ENCODE results near the gene CERS4.
"Not testable (repeated sequence)": the region's sequence is repeated elsewhere in the genome, so short reads cannot be mapped to it uniquely, and the experiment has no call there.

The CERS4 gene

DNA sequence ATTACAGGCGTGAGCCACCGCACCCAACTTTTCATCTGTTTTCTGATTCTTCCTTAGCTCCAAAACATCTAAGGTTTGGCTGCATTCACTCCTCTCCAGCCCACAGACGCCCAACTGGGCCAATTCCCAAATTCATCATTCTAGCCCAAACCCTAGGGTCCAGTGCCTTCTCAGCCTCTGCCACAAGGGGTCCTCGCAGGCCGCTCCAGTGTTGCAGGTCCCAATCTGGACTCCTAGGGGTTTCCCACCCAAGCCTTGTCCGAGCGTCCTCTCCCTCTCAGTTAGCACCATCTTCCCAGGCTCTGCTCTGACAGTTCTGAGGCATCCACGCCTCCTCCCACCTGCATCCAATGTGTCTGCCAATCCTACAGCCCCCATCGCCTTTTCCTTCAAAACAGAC is 82.2 kb downstream of the CERS4 start:
- H3K36me3 ChIP-seq (ENCODE audit: control insufficient read depth, insufficient read depth, low read length); H3K9ac ChIP-seq (ENCODE audit: low read depth, low read length); H3K4me1 ChIP-seq (ENCODE audit: control insufficient read depth, insufficient read depth, low read length); H3K9me3 ChIP-seq (ENCODE audit: control insufficient read depth, insufficient read depth, low read length); H3K4me3 ChIP-seq (ENCODE audit: low read depth, low read length); H3K27me3 ChIP-seq (ENCODE audit: control insufficient read depth, insufficient read depth, low read length); H3K27ac ChIP-seq (ENCODE audit: low read depth, low read length): not testable (repeated sequence)

DNA sequence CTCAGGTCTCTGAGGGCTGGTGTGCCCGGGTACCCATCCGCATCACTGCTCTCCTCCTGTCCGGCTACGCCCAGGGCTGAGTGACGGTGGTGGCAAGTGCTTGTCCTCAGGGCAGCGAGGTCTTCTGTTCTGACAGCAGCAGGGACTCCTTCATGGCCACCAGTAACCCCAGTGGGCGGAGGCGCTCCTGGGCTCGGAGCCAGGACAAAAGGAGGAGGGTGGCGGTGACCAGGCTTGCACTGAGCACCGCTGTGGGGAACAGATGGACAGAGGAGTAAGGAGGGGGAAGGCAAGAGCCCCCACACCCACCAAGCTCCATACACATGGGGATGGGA is 93.2 kb downstream of the CERS4 start:
- H3K27me3 ChIP-seq (ENCODE audit: control insufficient read depth, insufficient read depth, low read length) = no peaks in the 10 kb centered on the region
- H3K9ac ChIP-seq (ENCODE audit: low read depth, low read length) = no peak overlapping the region
- H3K36me3 ChIP-seq (ENCODE audit: control insufficient read depth, insufficient read depth, low read length) = peaks cover 19% of the 10 kb centered on the region
- H3K27ac ChIP-seq (ENCODE audit: low read depth, low read length) = no peak overlapping the region
- H3K9me3 ChIP-seq (ENCODE audit: control insufficient read depth, insufficient read depth, low read length) = no peaks in the 10 kb centered on the region
- no peak overlapping the region for H3K4me3 ChIP-seq (ENCODE audit: low read depth, low read length)
- peaks cover 4% of the 10 kb centered on the region; the same call in 1 of the 2 replicates for H3K4me1 ChIP-seq (ENCODE audit: control insufficient read depth, insufficient read depth, low read length)

DNA sequence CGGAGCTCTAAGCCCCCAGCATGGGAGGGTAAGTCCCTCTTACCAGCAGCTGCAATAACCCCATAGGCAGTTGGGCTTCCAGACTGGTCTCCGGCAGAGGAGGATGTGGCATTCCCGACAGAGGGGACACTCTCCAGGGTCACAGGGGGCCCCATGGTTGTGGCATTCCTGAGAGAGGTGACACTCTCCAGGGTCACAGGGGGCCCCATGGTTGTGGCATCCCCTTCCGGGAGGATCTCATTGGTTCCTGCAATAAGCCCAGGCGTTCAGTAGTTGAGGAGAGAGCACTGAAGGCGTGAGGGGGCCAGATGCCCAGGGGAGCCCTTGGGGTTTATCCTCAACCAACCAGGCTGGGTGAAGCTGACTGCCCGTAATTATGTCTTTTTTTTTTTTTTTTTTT is 93.6 kb downstream of the CERS4 start:
- H3K9me3 ChIP-seq (ENCODE audit: control insufficient read depth, insufficient read depth, low read length) = no peaks in the 10 kb centered on the region
- H3K9ac ChIP-seq (ENCODE audit: low read depth, low read length) = no peak overlapping the region
- H3K27ac ChIP-seq (ENCODE audit: low read depth, low read length) = no peak overlapping the region
- peaks cover 19% of the 10 kb centered on the region for H3K36me3 ChIP-seq (ENCODE audit: control insufficient read depth, insufficient read depth, low read length)
- H3K4me3 ChIP-seq (ENCODE audit: low read depth, low read length) = no peak overlapping the region
- H3K27me3 ChIP-seq (ENCODE audit: control insufficient read depth, insufficient read depth, low read length) = no peaks in the 10 kb centered on the region
- H3K4me1 ChIP-seq (ENCODE audit: control insufficient read depth, insufficient read depth, low read length) = peaks cover 8% of the 10 kb centered on the region; the same call in 1 of the 2 replicates

- Histone ChIP-seq H3K9ac (ENCODE audit: low read depth, low read length) (no peak overlapping the region), H3K27me3 (ENCODE audit: control insufficient read depth, insufficient read depth, low read length) (no peaks in the 10 kb centered on the region), H3K4me1 (ENCODE audit: control insufficient read depth, insufficient read depth, low read length) (peaks cover 13% of the 10 kb centered on the region)
Observed at GRCh38 chr19:8304841-8305621, 95.9 kb downstream of the CERS4 start.

DNA sequence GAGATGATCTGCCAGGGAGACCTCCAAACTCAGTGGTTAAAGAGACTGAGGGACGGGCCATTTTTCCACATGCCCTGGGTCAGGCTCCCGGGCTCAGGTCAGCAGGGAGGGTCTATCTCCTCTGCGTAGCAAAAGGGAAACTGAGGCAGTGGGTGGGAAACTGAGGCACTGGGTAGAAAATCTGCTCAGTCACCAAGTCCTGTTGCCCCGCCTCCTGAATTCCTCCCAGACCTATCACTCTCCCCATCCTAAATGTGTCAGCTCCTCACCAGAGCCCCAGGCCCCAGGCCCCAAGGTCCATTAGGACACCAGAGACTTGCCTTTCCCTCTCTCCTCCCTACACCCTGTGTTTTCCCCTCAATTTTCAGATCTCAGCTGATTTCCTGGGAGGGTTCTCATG is 96.6 kb downstream of the CERS4 start:
- Histone ChIP-seq H3K27ac (ENCODE audit: low read depth, low read length) (no peak overlapping the region), H3K36me3 (ENCODE audit: control insufficient read depth, insufficient read depth, low read length) (peaks cover 32% of the 10 kb centered on the region), H3K9me3 (ENCODE audit: control insufficient read depth, insufficient read depth, low read length) (no peaks in the 10 kb centered on the region), H3K4me3 (ENCODE audit: low read depth, low read length) (no peak overlapping the region), H3K9ac (ENCODE audit: low read depth, low read length) (no peak overlapping the region), H3K4me1 (ENCODE audit: control insufficient read depth, insufficient read depth, low read length) (peaks cover 13% of the 10 kb centered on the region), H3K27me3 (ENCODE audit: control insufficient read depth, insufficient read depth, low read length) (no peaks in the 10 kb centered on the region)

More at GRCh38 chr19:8304841-8305621, 95.9 kb downstream of the CERS4 start:
- H3K4me3 ChIP-seq (ENCODE audit: low read depth, low read length) = no peak overlapping the region
- H3K27ac ChIP-seq (ENCODE audit: low read depth, low read length) = no peak overlapping the region
- peaks cover 26% of the 10 kb centered on the region for H3K36me3 ChIP-seq (ENCODE audit: control insufficient read depth, insufficient read depth, low read length)
- no peaks in the 10 kb centered on the region for H3K9me3 ChIP-seq (ENCODE audit: control insufficient read depth, insufficient read depth, low read length)

GRCh38 chr19:8306235-8307054 is 97.3 kb downstream of the CERS4 start:
- no peak overlapping the region for H3K4me3 ChIP-seq (ENCODE audit: low read depth, low read length)
- H3K27ac ChIP-seq (ENCODE audit: low read depth, low read length) = no peak overlapping the region
- no peaks in the 10 kb centered on the region for H3K9me3 ChIP-seq (ENCODE audit: control insufficient read depth, insufficient read depth, low read length)
- H3K36me3 ChIP-seq (ENCODE audit: control insufficient read depth, insufficient read depth, low read length) = peaks cover 38% of the 10 kb centered on the region
- H3K4me1 ChIP-seq (ENCODE audit: control insufficient read depth, insufficient read depth, low read length) = peaks cover 13% of the 10 kb centered on the region
- no peaks in the 10 kb centered on the region for H3K27me3 ChIP-seq (ENCODE audit: control insufficient read depth, insufficient read depth, low read length)
- H3K9ac ChIP-seq (ENCODE audit: low read depth, low read length) = no peak overlapping the region

GRCh38 chr19:8307400-8307964 is 98.3 kb downstream of the CERS4 start:
- H3K4me3 ChIP-seq (ENCODE audit: low read depth, low read length) = peak overlapping the region; percentile 81
- H3K27me3 ChIP-seq (ENCODE audit: control insufficient read depth, insufficient read depth, low read length) = no peaks in the 10 kb centered on the region
- peak overlapping the region; percentile 82 for H3K9ac ChIP-seq (ENCODE audit: low read depth, low read length)
- peaks cover 13% of the 10 kb centered on the region for H3K4me1 ChIP-seq (ENCODE audit: control insufficient read depth, insufficient read depth, low read length)
- peak overlapping the region; percentile 82 for H3K27ac ChIP-seq (ENCODE audit: low read depth, low read length)
- peaks cover 39% of the 10 kb centered on the region for H3K36me3 ChIP-seq (ENCODE audit: control insufficient read depth, insufficient read depth, low read length)
- H3K9me3 ChIP-seq (ENCODE audit: control insufficient read depth, insufficient read depth, low read length) = no peaks in the 10 kb centered on the region

DNA sequence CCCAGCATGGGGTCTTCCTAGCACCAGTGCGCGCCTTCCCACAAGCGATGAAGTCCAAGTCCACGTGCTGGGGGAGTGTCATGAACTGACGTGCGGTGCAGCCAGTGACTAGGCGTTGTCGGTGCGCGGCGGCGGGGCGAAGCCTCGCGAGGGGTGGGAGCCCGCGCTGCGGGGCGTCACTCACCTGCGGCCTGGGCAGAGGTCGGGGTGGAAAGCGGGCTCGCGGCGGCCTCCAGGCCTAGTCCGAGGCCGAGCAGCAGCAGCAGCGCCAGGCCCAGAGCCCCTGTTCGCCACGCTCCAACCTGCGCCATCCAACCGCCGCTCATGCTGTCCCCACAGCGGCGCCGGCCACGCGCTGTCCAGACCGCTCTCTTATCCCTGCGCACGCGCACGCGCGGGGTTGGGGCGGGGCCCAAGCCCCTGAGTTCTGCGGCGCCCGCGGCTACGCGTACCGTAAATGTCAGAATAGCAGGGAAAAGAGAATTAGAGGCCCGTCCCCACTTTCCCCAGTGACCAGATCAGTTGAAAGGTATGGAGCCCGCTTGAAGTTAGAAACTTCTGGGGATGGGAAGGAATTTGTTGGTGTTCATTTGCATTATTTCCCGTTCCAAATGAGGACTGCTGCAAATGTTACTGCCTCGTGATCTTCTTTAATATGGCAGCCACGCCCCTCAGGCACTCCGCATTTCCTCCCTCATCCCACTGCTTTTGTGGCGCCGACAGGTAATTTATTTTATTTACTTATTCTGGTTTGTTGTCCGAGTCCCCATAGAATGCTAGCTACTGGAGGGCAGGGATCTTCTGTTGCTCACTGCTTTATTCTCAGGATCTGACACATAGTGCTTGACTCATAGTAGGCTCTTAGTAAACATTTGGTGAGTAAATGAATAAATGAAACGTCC is 99.0 kb downstream of the CERS4 start, which contains the start of gene CD320:
CD320 (minus strand) TSS at position 394 of the 902 bp plus-strand sequence; CDS start at position 326, 68 bp downstream.
- H3K27me3 ChIP-seq (ENCODE audit: control insufficient read depth, insufficient read depth, low read length) = no peaks in the 10 kb centered on the region
- H3K4me3 ChIP-seq (ENCODE audit: low read depth, low read length) = peak within 1 kb of the TSS; percentile 81
- H3K27ac ChIP-seq (ENCODE audit: low read depth, low read length) = peak within 1 kb of the TSS; percentile 82
- H3K36me3 ChIP-seq (ENCODE audit: control insufficient read depth, insufficient read depth, low read length) = peaks cover 36% of the 10 kb centered on the region
- peak within 1 kb of the TSS; percentile 82 for H3K9ac ChIP-seq (ENCODE audit: low read depth, low read length)
- H3K9me3 ChIP-seq (ENCODE audit: control insufficient read depth, insufficient read depth, low read length) = no peaks in the 10 kb centered on the region
- peaks cover 13% of the 10 kb centered on the region for H3K4me1 ChIP-seq (ENCODE audit: control insufficient read depth, insufficient read depth, low read length)

DNA sequence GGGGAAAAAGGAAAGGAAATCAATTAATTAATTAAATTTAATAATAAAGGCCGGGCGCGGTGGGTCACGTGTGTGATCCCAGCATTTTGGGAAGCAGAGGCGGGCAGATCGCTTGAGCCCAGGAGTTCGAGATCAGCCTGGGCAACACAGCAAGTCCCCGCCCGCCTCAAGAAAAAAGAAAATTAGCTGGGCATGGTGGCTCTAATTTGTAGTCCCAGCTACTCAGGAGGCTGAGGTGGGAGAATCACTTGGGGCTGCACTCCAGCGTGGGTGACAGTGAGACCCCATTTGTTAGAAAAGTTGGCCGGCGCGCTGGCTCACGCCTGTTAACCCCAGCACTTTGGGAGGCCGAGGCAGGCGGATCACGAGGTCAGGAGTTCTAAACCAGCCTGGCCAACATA is 99.7 kb downstream of the CERS4 start:
- H3K9me3 ChIP-seq (ENCODE audit: control insufficient read depth, insufficient read depth, low read length) = no peaks in the 10 kb centered on the region
- peaks cover 13% of the 10 kb centered on the region for H3K4me1 ChIP-seq (ENCODE audit: control insufficient read depth, insufficient read depth, low read length)
- peak overlapping the region; percentile 82 for H3K27ac ChIP-seq (ENCODE audit: low read depth, low read length)
- peaks cover 37% of the 10 kb centered on the region for H3K36me3 ChIP-seq (ENCODE audit: control insufficient read depth, insufficient read depth, low read length)
- H3K4me3 ChIP-seq (ENCODE audit: low read depth, low read length) = peak overlapping the region; percentile 81
- H3K27me3 ChIP-seq (ENCODE audit: control insufficient read depth, insufficient read depth, low read length) = no peaks in the 10 kb centered on the region
- no peak overlapping the region for H3K9ac ChIP-seq (ENCODE audit: low read depth, low read length)

GRCh38 chr19:8310342-8311055 is 101.3 kb downstream of the CERS4 start:
- Histone ChIP-seq H3K9me3 (ENCODE audit: control insufficient read depth, insufficient read depth, low read length) (no peaks in the 10 kb centered on the region), H3K4me1 (ENCODE audit: control insufficient read depth, insufficient read depth, low read length) (peaks cover 10% of the 10 kb centered on the region; the same call in 1 of the 2 replicates), H3K27ac (ENCODE audit: low read depth, low read length) (no peak overlapping the region), H3K36me3 (ENCODE audit: control insufficient read depth, insufficient read depth, low read length) (peaks cover 52% of the 10 kb centered on the region), H3K9ac (ENCODE audit: low read depth, low read length) (no peak overlapping the region), H3K27me3 (ENCODE audit: control insufficient read depth, insufficient read depth, low read length) (no peaks in the 10 kb centered on the region), H3K4me3 (ENCODE audit: low read depth, low read length) (no peak overlapping the region)

Data from HUES48 (cell line).